K562 (cell line): Measurements from ENCODE around the gene WDR27. TPM values are rescaled to one million over a fixed set of nuclear protein-coding genes. Genes with fewer than 3 reads are reported as not detected.

Experiments used
- ATAC-seq: fragments of 200-7000 bp; cut with Tn5 transposase; 3 replicates; pipeline ENCODE4 v1.9.1; 2020; ENCODE audit warnings: moderate library complexity
- BruUV-seq: library from RNA; stranded (reverse); fragments of 400-500 nt; replicated peaks from 2 replicates; lab custom pipeline; 2021; lab: Mats Ljungman, UMichigan
- CTCF ChIA-PET: fragments of 300-600 bp; formaldehyde crosslinking; extraction: SDS; loops from one replicate; lab custom pipeline; 2021; ENCODE audit warnings: low intra/inter-chr PET ratio; lab: Yijun Ruan, JAX
- POLR2A ChIA-PET: fragments of 300-600, 350-650 bp; sonication (Branson Sonifier 250); formaldehyde crosslinking; extraction: SDS; loops from one replicate; lab custom pipeline; 2021; ENCODE audit warnings: antibody characterized with exemption, inconsistent platforms; lab: Yijun Ruan, JAX
- DNase-seq, 4 experiments: peaks; one replicate each; pipeline versions ENCODE4 v3.0.0 to v3.0.0-alpha.2; 2011 to 2018; ENCODE audit warnings: low spot score in 3 of 4, mixed read lengths in 3 of 4; ENCODE audit errors: extremely low read depth in 1 of 4
- FAIRE-seq: peaks from 2 replicates; lab custom pipeline; 2011; peaks lifted over from hg19 to GRCh38; lab: Jason Lieb, UNC
- H2AFZ ChIP-seq: 2 replicates; pipeline ENCODE4 v1.6.0; 2011; ENCODE audit warnings: low read depth, low read length, control low read depth, inconsistent platforms
- H3K27ac ChIP-seq: fragments of 200-600 bp; 3 replicates; pipeline ENCODE4 v1.8.0; 2011; ENCODE audit warnings: low read depth, mild to moderate bottlenecking, control low read depth, inconsistent platforms, low read length, moderate library complexity, mixed read lengths; ENCODE audit errors: extremely low read depth
- H3K27me3 ChIP-seq, 2 experiments: fragments of 300-600 bp in 1 of 2; 2 replicates in 1 of 2; 3 replicates in 1 of 2; pipeline versions ENCODE4 v1.6.0 to v1.8.0; 2011; ENCODE audit warnings: inconsistent platforms in 2 of 2, low read length in 2 of 2, mild to moderate bottlenecking in 1 of 2, mixed read lengths in 1 of 2, moderate library complexity in 1 of 2; ENCODE audit not compliant: control insufficient read depth in 2 of 2, insufficient read depth in 2 of 2
- H3K36me3 ChIP-seq: fragments of 300-600 bp; 3 replicates; pipeline ENCODE4 v1.8.0; 2011; ENCODE audit warnings: mild to moderate bottlenecking, low read length, inconsistent platforms; ENCODE audit not compliant: control insufficient read depth, insufficient read depth
- H3K4me1 ChIP-seq, 2 experiments: fragments of 200-600 bp in 1 of 2; replicated peaks in 1 of 2; 2 replicates in 1 of 2; 3 replicates in 1 of 2; pipeline versions ENCODE4 v1.5.1 to v1.8.0; 2011; ENCODE audit warnings: inconsistent platforms in 2 of 2, low read length in 2 of 2, mild to moderate bottlenecking in 1 of 2, mixed read lengths in 1 of 2, moderate library complexity in 1 of 2; ENCODE audit not compliant: control insufficient read depth in 2 of 2, insufficient read depth in 2 of 2
- H3K4me2 ChIP-seq: 2 replicates; pipeline ENCODE4 v1.6.1; 2011; ENCODE audit warnings: low read length, control low read depth, inconsistent platforms, mixed read lengths; ENCODE audit not compliant: insufficient read depth
- H3K4me3 ChIP-seq: fragments of 200-600 bp; sonication (generic), shearing (Covaris generic); 2 replicates; pipeline ENCODE4 v1.5.1; 2016; ENCODE audit warnings: control low read depth, inconsistent platforms
- H3K79me2 ChIP-seq: fragments of 200-600 bp; 3 replicates; pipeline ENCODE4 v1.8.0; 2011; ENCODE audit warnings: low read length, inconsistent platforms; ENCODE audit not compliant: control insufficient read depth, insufficient read depth
- H3K9ac ChIP-seq, 2 experiments: 2 replicates each; pipeline versions ENCODE4 v1.6.0 to v1.6.1; 2011; ENCODE audit warnings: low read depth in 2 of 2, low read length in 2 of 2, control low read depth in 1 of 2, inconsistent platforms in 1 of 2, mild to moderate bottlenecking in 1 of 2, mixed read lengths in 1 of 2; ENCODE audit not compliant: insufficient read depth in 1 of 2
- H3K9me1 ChIP-seq: one replicate; pipeline ENCODE4 v1.6.0; 2011; ENCODE audit warnings: inconsistent platforms, mild to moderate bottlenecking, low read length, moderate library complexity; ENCODE audit not compliant: control insufficient read depth, insufficient read depth
- H3K9me3 ChIP-seq: replicated peaks from 2 replicates; pipeline ENCODE4 v1.5.1; 2011; ENCODE audit warnings: low read depth, low read length, inconsistent platforms; ENCODE audit not compliant: control insufficient read depth, insufficient read depth
- H4K20me1 ChIP-seq: replicated peaks from 2 replicates; pipeline ENCODE4 v1.6.1; 2011; ENCODE audit warnings: low read length, inconsistent platforms, mixed read lengths; ENCODE audit not compliant: control insufficient read depth, insufficient read depth
- CSDE1 ChIP-seq, 2 experiments: fragments of 450-650 bp; IDR thresholded peaks; 2 replicates each; pipeline ENCODE4 v1.6.1; 2016; ENCODE audit warnings: mild to moderate bottlenecking in 1 of 2
- DIDO1 ChIP-seq: fragments of 450-650 bp; IDR thresholded peaks from 2 replicates; pipeline ENCODE4 v1.6.1; 2016; ENCODE audit warnings: low read depth, missing biosample characterization, missing genetic modification characterization
- MECOM ChIP-seq: fragments of 250-450 bp; sonication (Bioruptor Pico); IDR thresholded peaks from 2 replicates; pipeline ENCODE4 v1.8.0; 2022; ENCODE audit warnings: inconsistent platforms
- RBFOX2 ChIP-seq: fragments of 200-400 bp; formaldehyde crosslinking; IDR thresholded peaks from 2 replicates; pipeline ENCODE4 v1.6.1; 2017; ENCODE audit warnings: low read depth, mild to moderate bottlenecking, low read length, moderate library complexity
- TRIM28 ChIP-seq: fragments of 450-650 bp; IDR thresholded peaks from 2 replicates; pipeline ENCODE4 v1.6.1; 2017
- USF2 ChIP-seq: sonication (generic); formaldehyde crosslinking; IDR thresholded peaks from 2 replicates; pipeline ENCODE4 v1.5.0; 2020; ENCODE audit warnings: missing genetic modification reagents
- ZBTB43 ChIP-seq: sonication (generic); formaldehyde crosslinking; IDR thresholded peaks from 2 replicates; pipeline ENCODE4 v1.8.0; 2023; ENCODE audit warnings: mild to moderate bottlenecking, missing genetic modification reagents
- ZNF507 ChIP-seq: conservative IDR thresholded peaks from 2 replicates; pipeline ENCODE4 v1.6.1; 2017; ENCODE audit warnings: missing genetic modification characterization, missing compliant biosample characterization
- ZNF584 ChIP-seq: fragments of 200-800 bp; sonication (Bioruptor generic); IDR thresholded peaks from 2 replicates; pipeline ENCODE4 v1.6.1; 2016; ENCODE audit warnings: low read depth, mild to moderate bottlenecking, missing genetic modification characterization, missing compliant biosample characterization
- WGBS: fragments of 100-300 bp; shearing (Covaris generic); methylation state at CpG from one replicate; pipeline ENCODE4 v1.1.6; 2016; ENCODE audit warnings: low coverage, mixed read lengths; ENCODE audit not compliant: insufficient coverage; ENCODE audit errors: missing lambda C conversion rate; 5-methylcytosine and 5-hydroxymethylcytosine counted together
- in situ Hi-C: fragments of 300-500 bp; cut with MboI; formaldehyde crosslinking; loops from 4 replicates; pipeline ENCODE4 v1.15.0; 2018; ENCODE audit warnings: inconsistent platforms, mixed read lengths
- intact Hi-C: fragments of 100-400 bp; cut with micrococcal nuclease; formaldehyde crosslinking; loops from 2 replicates; pipeline ENCODE4 v1.14.2; 2022
- polyA plus RNA-seq, 8 experiments: library from polyadenylated mRNA; depleted of rRNA in 4 of 8; stranded (reverse) in 5 of 8; unstranded in 3 of 8; fragments of >200 nt; fragmentation: Nextera tagmentation in 2 of 8; fragmentation: Illumina TruSeq in 1 of 8; extraction: Ambion mirVana in 2 of 8; extraction: Trizol in 1 of 8; gene quantifications; 2 replicates each; pipeline versions ENCODE4 v1.2.1 to v1.2.3, GENCODE V29; 2011 to 2014; ENCODE audit warnings: inconsistent platforms in 1 of 8, missing spikeins in 1 of 8
- total RNA-seq, 7 experiments: library from RNA; depleted of rRNA in 6 of 7; stranded (reverse); fragments of >200 nt in 6 of 7; fragmentation: Illumina TruSeq in 2 of 7; extraction: Trizol in 2 of 7; gene quantifications; 2 replicates each; pipeline versions ENCODE4 v1.2.1 to v1.2.3, GENCODE V29; 2011 to 2021; ENCODE audit warnings: low replicate concordance in 1 of 7

Gene WDR27
- total and polyA plus RNA-seq, 9 of the 15 experiments (the other 6 are each of a cell fraction or from before 2014, with no cell fraction given) = 4.3 to 77.2 (median 22.7) TPM

- TF ChIP-seq ZNF584 (CRISPR knock-in tag) (no peak), USF2 (no peak), DIDO1 (tag) (no peak), TRIM28 (no peak), MECOM (CRISPR knock-in tag) (no peak)
Observed at GRCh38 chr6:169558774-169559441, 142.9 kb downstream of the WDR27 start (continued).

- in situ Hi-C loops = no loop called here
- no peak for FAIRE-seq
Observed at GRCh38 chr6:169558378-169558773, 143.5 kb downstream of the WDR27 start.

More at GRCh38 chr6:169558378-169558773, 143.5 kb downstream of the WDR27 start:
- Histone ChIP-seq H3K9me1 (no peaks in the 10 kb centered on the region), H3K9me3 (no peaks in the 10 kb centered on the region), H3K9ac (no peak overlapping the region), H4K20me1 (no peaks in the 10 kb centered on the region), H3K4me1 (peaks cover 0 to 4% of the 10 kb centered on the region in 2 experiments; a peak in 1 of 5 replicates), H3K27me3 (peaks cover 11 to 24% of the 10 kb centered on the region in 2 experiments; a peak in 3 of 5 replicates), H3K27ac (no peak overlapping the region), H3K79me2 (no peaks in the 10 kb centered on the region), H3K4me3 (no peak overlapping the region), H3K4me2 (no peak overlapping the region), H3K36me3 (no peaks in the 10 kb centered on the region), H2AFZ (no peak overlapping the region)
- WGBS = 15% methylated on average over 8 of the region's 8 CpGs
- ATAC-seq = no peak
- TF ChIP-seq ZBTB43 (no peak), ZNF507 (tag) (no peak), CSDE1 (IDR thresholded peaks at IDR 0.05) (no peak), RBFOX2 (no peak)
- no peak for DNase-seq
- ChIA-PET CTCF (interaction anchor here (0.7 kb wide), 1 partner anchor 249 kb away, joined by 3 read pairs; no protein-coding TSS in a partner anchor), POLR2A (interaction anchor here (0.5 kb wide), 1 partner anchor 16 kb away, joined by 3 read pairs; no protein-coding TSS in a partner anchor)
- BruUV-seq = no TSS peak
- intact Hi-C loops = no loop called here
